Right atrium auricular region (tissue), 2 donors: ENCODE data around the gene KIF1A. TPM values are rescaled to one million over a fixed set of nuclear protein-coding genes. Genes with fewer than 3 reads are reported as not detected.

Experiments
- DNase-seq: peaks from one replicate; pipeline ENCODE4 v3.0.0-alpha.2; 2019; ENCODE audit warnings: low spot score
- H3K27ac ChIP-seq, 2 donors: fragments of 200-600 bp; sonication (generic); 1 replicate in 1 of 2; 2 replicates in 1 of 2; pipeline ENCODE4 v1.5.1; 2016 to 2019
- H3K27me3 ChIP-seq, 2 donors: fragments of 200-600 bp; sonication (generic); one replicate each; pipeline versions ENCODE4 v1.5.1 to v1.6.0; 2017 to 2019
- H3K36me3 ChIP-seq: fragments of 200-600 bp; sonication (generic); one replicate; pipeline ENCODE4 v1.5.1; 2016
- H3K4me1 ChIP-seq, 2 donors: fragments of 200-600 bp; sonication (generic); one replicate each; pipeline versions ENCODE4 v1.5.1 to v1.6.0; 2017 to 2019
- H3K4me3 ChIP-seq, 2 donors: fragments of 200-600 bp; sonication (generic); 1 replicate in 1 of 2; 2 replicates in 1 of 2; pipeline ENCODE4 v1.5.1; 2017 to 2019; ENCODE audit warnings: mild to moderate bottlenecking in 1 of 2, moderate library complexity in 1 of 2
- H3K9me3 ChIP-seq, 2 donors: fragments of 200-600 bp; sonication (generic); one replicate each; pipeline ENCODE4 v1.5.1; 2019
- total RNA-seq, 2 donors: library from RNA; depleted of rRNA; stranded (reverse); fragments of >200 nt; gene quantifications; one replicate each; pipeline ENCODE4 v1.1.0, GENCODE V29; 2016
- TF ChIP-seq, protein P1 (sequence below), 2 donors: fragments of 200-600 bp; sonication (generic); IDR thresholded peaks; one replicate each; pipeline ENCODE4 v1.5.1; 2019; ENCODE audit warnings: antibody characterized with exemption in 2 of 2

The KIF1A gene
- total RNA-seq, 2 donors from 2014 or later: 41.8 to 43.7 TPM

DNA sequence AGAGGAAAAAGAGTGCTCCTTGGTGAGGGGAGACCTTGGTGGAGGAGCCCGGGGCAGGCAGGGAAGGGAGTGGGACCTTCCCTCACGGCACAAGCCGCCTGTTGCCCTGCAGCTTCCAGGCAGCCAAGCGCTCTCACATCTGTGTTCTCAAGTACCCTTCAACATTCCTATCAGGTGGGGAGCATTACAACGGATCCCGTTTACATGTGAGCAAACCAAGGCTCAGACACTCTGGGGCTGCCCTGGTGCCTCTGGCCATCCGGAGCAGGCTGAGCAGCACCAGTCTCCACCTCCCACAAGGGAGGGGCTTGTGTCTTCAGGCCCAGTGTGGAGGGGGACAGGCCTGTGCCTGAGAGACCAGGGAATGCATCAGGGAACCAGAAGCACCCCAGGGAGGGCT is 70.5 kb downstream of the KIF1A start:
- Histone ChIP-seq H3K36me3 (peaks cover 10% of the 10 kb centered on the region), H3K27me3 (no peaks in the 10 kb centered on the region), H3K9me3 (no peaks in the 10 kb centered on the region), H3K4me3 (no peak overlapping the region), H3K27ac (no peak overlapping the region), H3K4me1 (no peaks in the 10 kb centered on the region)
- TF ChIP-seq, protein P1, sequence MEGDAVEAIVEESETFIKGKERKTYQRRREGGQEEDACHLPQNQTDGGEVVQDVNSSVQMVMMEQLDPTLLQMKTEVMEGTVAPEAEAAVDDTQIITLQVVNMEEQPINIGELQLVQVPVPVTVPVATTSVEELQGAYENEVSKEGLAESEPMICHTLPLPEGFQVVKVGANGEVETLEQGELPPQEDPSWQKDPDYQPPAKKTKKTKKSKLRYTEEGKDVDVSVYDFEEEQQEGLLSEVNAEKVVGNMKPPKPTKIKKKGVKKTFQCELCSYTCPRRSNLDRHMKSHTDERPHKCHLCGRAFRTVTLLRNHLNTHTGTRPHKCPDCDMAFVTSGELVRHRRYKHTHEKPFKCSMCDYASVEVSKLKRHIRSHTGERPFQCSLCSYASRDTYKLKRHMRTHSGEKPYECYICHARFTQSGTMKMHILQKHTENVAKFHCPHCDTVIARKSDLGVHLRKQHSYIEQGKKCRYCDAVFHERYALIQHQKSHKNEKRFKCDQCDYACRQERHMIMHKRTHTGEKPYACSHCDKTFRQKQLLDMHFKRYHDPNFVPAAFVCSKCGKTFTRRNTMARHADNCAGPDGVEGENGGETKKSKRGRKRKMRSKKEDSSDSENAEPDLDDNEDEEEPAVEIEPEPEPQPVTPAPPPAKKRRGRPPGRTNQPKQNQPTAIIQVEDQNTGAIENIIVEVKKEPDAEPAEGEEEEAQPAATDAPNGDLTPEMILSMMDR (IDR thresholded peaks at IDR 0.05): no peak
- DNase-seq: no peak

DNA sequence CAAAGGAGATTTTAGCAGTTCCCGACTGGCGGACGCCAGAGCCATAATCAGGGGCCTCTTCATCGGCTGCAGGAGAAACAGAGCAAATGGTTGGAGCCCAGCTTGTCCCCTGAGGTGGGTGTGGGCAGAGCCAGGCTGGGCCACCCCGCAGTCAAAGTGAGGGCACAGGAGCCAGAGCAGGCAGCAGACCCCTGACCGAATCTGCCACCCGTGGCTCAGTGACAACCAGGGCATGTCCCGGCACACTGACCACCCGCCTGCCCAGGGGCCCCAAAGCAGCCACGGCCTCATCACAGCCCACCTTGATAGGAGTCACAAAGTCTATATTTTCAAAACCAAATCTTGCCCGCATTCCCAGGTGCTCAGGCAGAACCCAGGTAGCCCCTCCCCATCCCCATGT is 72.8 kb downstream of the KIF1A start:
- TF ChIP-seq, protein P1 (IDR thresholded peaks at IDR 0.05): no peak
- H3K4me1 ChIP-seq: no peaks in the 10 kb centered on the region

GRCh38 chr2:240746671-240747070 is 73.3 kb downstream of the KIF1A start:
- no peak overlapping the region for H3K4me3 ChIP-seq
- H3K27me3 ChIP-seq: no peaks in the 10 kb centered on the region
- TF ChIP-seq, protein P1 (IDR thresholded peaks at IDR 0.05): no peak
- no peaks in the 10 kb centered on the region for H3K4me1 ChIP-seq
- peaks cover 10% of the 10 kb centered on the region for H3K36me3 ChIP-seq
- no peak for DNase-seq
- H3K27ac ChIP-seq: no peak overlapping the region
- H3K9me3 ChIP-seq: no peaks in the 10 kb centered on the region

More for the DNA sequence above, 72.8 kb downstream of the KIF1A start:
- Histone ChIP-seq H3K9me3 (no peaks in the 10 kb centered on the region), H3K4me3 (no peak overlapping the region), H3K27ac (no peak overlapping the region), H3K36me3 (peaks cover 10% of the 10 kb centered on the region), H3K27me3 (no peaks in the 10 kb centered on the region)
- DNase-seq: no peak

- TF ChIP-seq, protein P1 (IDR thresholded peaks at IDR 0.05): no peak
These were observed 74.1 kb downstream of the KIF1A start for GRCh38 chr2:240745962-240746361.

DNA sequence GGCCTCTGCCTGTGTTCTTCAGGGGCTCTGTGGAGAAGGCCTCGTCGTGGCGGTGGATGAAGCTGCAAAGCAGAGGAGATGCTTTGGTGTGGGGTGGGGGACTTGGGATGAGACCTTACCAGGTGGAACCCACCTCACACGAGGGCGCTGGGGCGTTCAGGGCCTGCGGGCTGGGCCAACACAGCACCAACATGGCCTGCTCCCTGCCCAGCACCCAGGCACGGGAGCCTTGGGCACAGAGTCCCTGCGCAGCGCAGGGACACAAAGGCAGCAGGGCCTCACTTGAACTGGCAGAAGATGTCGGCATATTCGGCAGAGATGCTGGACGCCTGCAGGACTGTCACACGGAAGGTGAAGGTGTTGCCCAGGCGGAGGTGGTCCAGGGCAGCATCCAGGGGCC is 74.6 kb downstream of the KIF1A start:
- Histone ChIP-seq H3K27me3 (no peaks in the 10 kb centered on the region), H3K4me3 (no peak overlapping the region), H3K27ac (no peak overlapping the region), H3K4me1 (no peaks in the 10 kb centered on the region), H3K9me3 (no peaks in the 10 kb centered on the region), H3K36me3 (peaks cover 10% of the 10 kb centered on the region)
- DNase-seq: no peak
- TF ChIP-seq, protein P1 (IDR thresholded peaks at IDR 0.05): no peak

More at GRCh38 chr2:240745962-240746361, 74.1 kb downstream of the KIF1A start:
- H3K27ac ChIP-seq: no peak overlapping the region
- H3K36me3 ChIP-seq: peaks cover 10% of the 10 kb centered on the region
- no peaks in the 10 kb centered on the region for H3K9me3 ChIP-seq
- no peaks in the 10 kb centered on the region for H3K27me3 ChIP-seq
- H3K4me1 ChIP-seq: no peaks in the 10 kb centered on the region
- no peak overlapping the region for H3K4me3 ChIP-seq
- DNase-seq: no peak

DNA sequence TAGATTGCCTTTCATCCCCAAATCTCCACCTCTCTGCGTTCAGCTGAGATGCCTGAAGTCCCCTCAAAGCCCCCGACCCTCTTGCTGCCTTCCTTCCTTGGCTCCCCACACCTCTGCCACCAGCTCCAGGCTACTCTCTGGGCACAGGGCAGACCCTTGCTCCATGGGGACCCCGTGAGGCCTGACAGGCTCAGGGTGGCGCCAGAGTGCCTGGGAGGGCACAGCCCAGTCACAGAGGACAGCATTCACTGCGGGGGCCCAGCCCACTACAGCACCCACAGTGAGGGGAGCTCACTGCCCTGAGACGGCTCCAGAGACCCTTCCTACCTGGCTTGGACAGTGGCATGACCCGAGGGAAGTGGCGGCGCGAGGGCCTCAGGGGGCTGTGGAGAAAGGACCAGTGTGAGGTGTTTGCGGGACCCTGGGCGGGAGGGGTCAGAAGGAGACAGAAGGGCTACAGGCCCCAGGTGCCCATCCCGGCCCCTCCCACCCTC is 77.4 kb downstream of the KIF1A start:
- Histone ChIP-seq H3K4me1 (no peaks in the 10 kb centered on the region), H3K27me3 (no peaks in the 10 kb centered on the region), H3K27ac (no peak overlapping the region), H3K4me3 (no peak overlapping the region), H3K9me3 (no peaks in the 10 kb centered on the region), H3K36me3 (peaks cover 10% of the 10 kb centered on the region)
- TF ChIP-seq, protein P1 (IDR thresholded peaks at IDR 0.05): no peak
- no peak for DNase-seq
